HepG2 (cell line): ENCODE measurements around the gene RABEP2. TPM values are rescaled to one million over a fixed set of nuclear protein-coding genes. Genes with fewer than 3 reads are reported as not detected.

Experiments used
- ETV6 ChIP-seq: sonication (generic); formaldehyde crosslinking; conservative IDR thresholded peaks from 2 replicates; pipeline ENCODE4 v1.4.0; 2020; ENCODE audit warnings: missing genetic modification reagents
- FOXP1 ChIP-seq, 2 experiments: fragments of 450-650 bp in 1 of 2; IDR thresholded peaks; 2 replicates each; pipeline ENCODE4 v1.6.1; 2017 to 2018; ENCODE audit warnings: antibody characterized with exemption in 1 of 2
- HNRNPLL ChIP-seq: fragments of 200-400 bp; formaldehyde crosslinking; IDR thresholded peaks from 2 replicates; pipeline ENCODE4 v1.6.1; 2017; ENCODE audit warnings: mild to moderate bottlenecking, low read depth, low read length; ENCODE audit not compliant: poor library complexity, severe bottlenecking
- MTA3 ChIP-seq: sonication (generic); formaldehyde crosslinking; IDR thresholded peaks from 2 replicates; pipeline ENCODE4 v1.4.0; 2020; ENCODE audit warnings: missing genetic modification reagents
- ONECUT2 ChIP-seq: sonication (generic); formaldehyde crosslinking; IDR thresholded peaks from 2 replicates; pipeline ENCODE4 v1.4.0; 2020; ENCODE audit warnings: missing genetic modification reagents
- RFXANK ChIP-seq: IDR thresholded peaks from 2 replicates; pipeline ENCODE4 v1.6.1; 2016
- SALL2 ChIP-seq: sonication (generic); formaldehyde crosslinking; IDR thresholded peaks from 2 replicates; pipeline ENCODE4 v1.8.1; 2023; ENCODE audit warnings: mild to moderate bottlenecking, missing genetic modification reagents, inconsistent platforms
- SOX6 ChIP-seq, 2 experiments: fragments of 450-650 bp in 1 of 2; sonication (generic) in 1 of 2; formaldehyde crosslinking in 1 of 2; IDR thresholded peaks; 2 replicates each; pipeline versions ENCODE4 v1.4.0 to v1.6.1; 2017 to 2020; ENCODE audit warnings: antibody characterized with exemption in 1 of 2, mild to moderate bottlenecking in 1 of 2, missing genetic modification reagents in 1 of 2
- SP4 ChIP-seq: sonication (generic); formaldehyde crosslinking; IDR thresholded peaks from 2 replicates; pipeline ENCODE4 v1.8.1; 2023; ENCODE audit warnings: mild to moderate bottlenecking, missing genetic modification reagents
- YEATS2 ChIP-seq: sonication (generic); formaldehyde crosslinking; IDR thresholded peaks from 2 replicates; pipeline ENCODE4 v1.4.0; 2020; ENCODE audit warnings: missing genetic modification reagents, borderline replicate concordance
- ZNF841 ChIP-seq: sonication (generic); formaldehyde crosslinking; IDR thresholded peaks from 2 replicates; pipeline ENCODE4 v1.8.1; 2023; ENCODE audit warnings: missing genetic modification reagents, borderline replicate concordance
- ZSCAN30 ChIP-seq: sonication (generic); formaldehyde crosslinking; IDR thresholded peaks from 2 replicates; pipeline ENCODE4 v1.5.0; 2020; ENCODE audit warnings: mild to moderate bottlenecking, missing genetic modification reagents
- polyA plus RNA-seq, 8 experiments: library from polyadenylated mRNA; depleted of rRNA in 3 of 8; stranded (reverse) in 7 of 8; unstranded in 1 of 8; fragments of >200 nt; fragmentation: Illumina TruSeq in 4 of 8; extraction: Trizol in 4 of 8; gene quantifications; 2 replicates each; pipeline versions ENCODE4 v1.2.1 to v1.2.3, GENCODE V29; 2011 to 2016; ENCODE audit warnings: low read depth in 4 of 8, missing spikeins in 1 of 8, mixed read lengths in 1 of 8; ENCODE audit not compliant: insufficient read depth in 1 of 8
- total RNA-seq, 5 experiments: library from RNA; depleted of rRNA; stranded (reverse); fragments of >200 nt; fragmentation: Illumina TruSeq; extraction: Trizol; gene quantifications; 2 replicates each; pipeline ENCODE4 v1.2.3, GENCODE V29; 2016; ENCODE audit warnings: low read depth in 1 of 5
- TF ChIP-seq, protein P1 (sequence below), 2 experiments: sonication (generic) in 1 of 2; formaldehyde crosslinking in 1 of 2; IDR thresholded peaks; 2 replicates each; pipeline versions ENCODE4 v1.4.0 to v1.6.1; 2016 to 2020; ENCODE audit warnings: borderline replicate concordance in 1 of 2, low read depth in 1 of 2, mild to moderate bottlenecking in 1 of 2, missing genetic modification reagents in 1 of 2
- TF ChIP-seq, protein P2 (sequence below): sonication (generic); formaldehyde crosslinking; conservative IDR thresholded peaks from 2 replicates; pipeline ENCODE4 v1.8.0; 2022; ENCODE audit warnings: low read depth, missing genetic modification reagents
- TF ChIP-seq, protein P3 (sequence below): IDR thresholded peaks from 2 replicates; pipeline ENCODE4 v1.6.1; 2018; ENCODE audit warnings: missing genetic modification reagents
- TF ChIP-seq, protein P4 (sequence below): sonication (generic); formaldehyde crosslinking; IDR thresholded peaks from 2 replicates; pipeline ENCODE4 v1.5.0; 2020; ENCODE audit warnings: missing genetic modification reagents, mild to moderate bottlenecking, borderline replicate concordance
- TF ChIP-seq, protein P5 (sequence below): sonication (generic); formaldehyde crosslinking; IDR thresholded peaks from 2 replicates; pipeline ENCODE4 v1.8.0; 2022; ENCODE audit warnings: mild to moderate bottlenecking, missing genetic modification reagents; ENCODE audit not compliant: insufficient replicate concordance

The RABEP2 gene
- total and polyA plus RNA-seq, 2 of the 13 experiments (the other 11 are each of a cell fraction or from before 2014, with no cell fraction given): 10.8 to 18.4 TPM

DNA sequence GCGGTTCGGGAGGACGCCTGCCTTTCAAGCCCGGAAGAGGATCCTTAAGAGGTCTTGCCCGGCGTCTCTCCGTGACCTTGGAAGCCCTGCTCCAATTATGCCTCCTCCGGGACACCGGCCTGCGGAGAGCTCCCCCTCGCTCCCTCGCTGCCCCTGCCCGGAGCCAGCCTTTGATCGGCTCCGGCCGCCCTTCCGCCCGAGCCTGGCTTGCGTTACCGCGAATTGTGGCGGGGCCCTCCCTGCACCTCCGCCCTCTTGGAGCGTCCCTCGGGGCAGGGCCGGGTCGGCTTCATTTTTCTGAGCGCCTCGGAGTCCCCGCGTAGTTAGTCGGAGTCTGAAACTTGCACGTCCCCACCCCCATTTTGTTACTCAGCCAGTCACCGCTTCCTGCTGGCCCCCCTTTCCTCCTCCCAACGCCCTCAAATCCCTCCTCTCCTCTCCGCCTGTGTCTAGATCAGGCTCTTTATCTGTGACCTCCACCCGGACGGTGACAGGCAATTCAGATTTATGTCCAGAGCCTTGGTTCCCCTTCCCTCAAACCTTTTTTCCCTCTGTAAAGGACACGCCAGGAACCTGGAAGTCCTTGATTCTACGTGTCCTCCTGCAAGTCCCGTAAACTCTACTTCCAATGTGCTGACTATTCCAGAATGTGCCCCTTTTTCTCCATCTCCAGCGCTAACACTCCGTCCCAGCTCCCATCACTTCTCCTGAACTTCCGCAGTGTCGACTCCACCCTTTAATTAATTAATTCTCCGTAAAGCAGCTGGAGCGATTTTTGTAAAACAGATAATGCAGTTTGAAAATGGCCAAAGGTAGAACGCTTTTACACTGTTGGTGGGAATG, 569 bp upstream of the RABEP2 start (continued):
- TF ChIP-seq, protein P1, sequence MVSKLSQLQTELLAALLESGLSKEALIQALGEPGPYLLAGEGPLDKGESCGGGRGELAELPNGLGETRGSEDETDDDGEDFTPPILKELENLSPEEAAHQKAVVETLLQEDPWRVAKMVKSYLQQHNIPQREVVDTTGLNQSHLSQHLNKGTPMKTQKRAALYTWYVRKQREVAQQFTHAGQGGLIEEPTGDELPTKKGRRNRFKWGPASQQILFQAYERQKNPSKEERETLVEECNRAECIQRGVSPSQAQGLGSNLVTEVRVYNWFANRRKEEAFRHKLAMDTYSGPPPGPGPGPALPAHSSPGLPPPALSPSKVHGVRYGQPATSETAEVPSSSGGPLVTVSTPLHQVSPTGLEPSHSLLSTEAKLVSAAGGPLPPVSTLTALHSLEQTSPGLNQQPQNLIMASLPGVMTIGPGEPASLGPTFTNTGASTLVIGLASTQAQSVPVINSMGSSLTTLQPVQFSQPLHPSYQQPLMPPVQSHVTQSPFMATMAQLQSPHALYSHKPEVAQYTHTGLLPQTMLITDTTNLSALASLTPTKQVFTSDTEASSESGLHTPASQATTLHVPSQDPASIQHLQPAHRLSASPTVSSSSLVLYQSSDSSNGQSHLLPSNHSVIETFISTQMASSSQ (IDR thresholded peaks at IDR 0.05; ENCODE audit: low read depth): no peak
- TF ChIP-seq, protein P1 (CRISPR knock-in tag; IDR thresholded peaks at IDR 0.05; ENCODE audit: borderline replicate concordance): no peak
- TF ChIP-seq, protein P2, sequence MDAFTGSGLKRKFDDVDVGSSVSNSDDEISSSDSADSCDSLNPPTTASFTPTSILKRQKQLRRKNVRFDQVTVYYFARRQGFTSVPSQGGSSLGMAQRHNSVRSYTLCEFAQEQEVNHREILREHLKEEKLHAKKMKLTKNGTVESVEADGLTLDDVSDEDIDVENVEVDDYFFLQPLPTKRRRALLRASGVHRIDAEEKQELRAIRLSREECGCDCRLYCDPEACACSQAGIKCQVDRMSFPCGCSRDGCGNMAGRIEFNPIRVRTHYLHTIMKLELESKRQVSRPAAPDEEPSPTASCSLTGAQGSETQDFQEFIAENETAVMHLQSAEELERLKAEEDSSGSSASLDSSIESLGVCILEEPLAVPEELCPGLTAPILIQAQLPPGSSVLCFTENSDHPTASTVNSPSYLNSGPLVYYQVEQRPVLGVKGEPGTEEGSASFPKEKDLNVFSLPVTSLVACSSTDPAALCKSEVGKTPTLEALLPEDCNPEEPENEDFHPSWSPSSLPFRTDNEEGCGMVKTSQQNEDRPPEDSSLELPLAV (CRISPR knock-in tag): no peak
- TF ChIP-seq, protein P3, sequence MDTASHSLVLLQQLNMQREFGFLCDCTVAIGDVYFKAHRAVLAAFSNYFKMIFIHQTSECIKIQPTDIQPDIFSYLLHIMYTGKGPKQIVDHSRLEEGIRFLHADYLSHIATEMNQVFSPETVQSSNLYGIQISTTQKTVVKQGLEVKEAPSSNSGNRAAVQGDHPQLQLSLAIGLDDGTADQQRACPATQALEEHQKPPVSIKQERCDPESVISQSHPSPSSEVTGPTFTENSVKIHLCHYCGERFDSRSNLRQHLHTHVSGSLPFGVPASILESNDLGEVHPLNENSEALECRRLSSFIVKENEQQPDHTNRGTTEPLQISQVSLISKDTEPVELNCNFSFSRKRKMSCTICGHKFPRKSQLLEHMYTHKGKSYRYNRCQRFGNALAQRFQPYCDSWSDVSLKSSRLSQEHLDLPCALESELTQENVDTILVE (CRISPR knock-in tag): no peak
- no peak for TF ChIP-seq ONECUT2 (CRISPR knock-in tag)
- TF ChIP-seq ZNF841 (CRISPR knock-in tag): no peak; the same call in 1 of the 2 replicates
- no peak; the same call in 1 of the 2 replicates for TF ChIP-seq ETV6 (CRISPR knock-in tag)
- no peak for TF ChIP-seq SP4 (CRISPR knock-in tag)
- no peak for TF ChIP-seq RFXANK (CRISPR knock-in tag)
- TF ChIP-seq, protein P4, sequence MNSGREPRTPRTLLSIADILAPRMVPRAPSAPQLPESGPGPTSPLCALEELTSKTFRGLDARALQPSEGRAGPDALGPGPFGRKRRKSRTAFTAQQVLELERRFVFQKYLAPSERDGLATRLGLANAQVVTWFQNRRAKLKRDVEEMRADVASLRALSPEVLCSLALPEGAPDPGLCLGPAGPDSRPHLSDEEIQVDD (CRISPR knock-in tag): 0 out of 2 replicates have a peak, but pooled peaks have one; percentile 42
- TF ChIP-seq HNRNPLL: peak; percentile 15
- TF ChIP-seq SALL2 (CRISPR knock-in tag): no peak; the same call in 1 of the 2 replicates
- TF ChIP-seq, protein P5, sequence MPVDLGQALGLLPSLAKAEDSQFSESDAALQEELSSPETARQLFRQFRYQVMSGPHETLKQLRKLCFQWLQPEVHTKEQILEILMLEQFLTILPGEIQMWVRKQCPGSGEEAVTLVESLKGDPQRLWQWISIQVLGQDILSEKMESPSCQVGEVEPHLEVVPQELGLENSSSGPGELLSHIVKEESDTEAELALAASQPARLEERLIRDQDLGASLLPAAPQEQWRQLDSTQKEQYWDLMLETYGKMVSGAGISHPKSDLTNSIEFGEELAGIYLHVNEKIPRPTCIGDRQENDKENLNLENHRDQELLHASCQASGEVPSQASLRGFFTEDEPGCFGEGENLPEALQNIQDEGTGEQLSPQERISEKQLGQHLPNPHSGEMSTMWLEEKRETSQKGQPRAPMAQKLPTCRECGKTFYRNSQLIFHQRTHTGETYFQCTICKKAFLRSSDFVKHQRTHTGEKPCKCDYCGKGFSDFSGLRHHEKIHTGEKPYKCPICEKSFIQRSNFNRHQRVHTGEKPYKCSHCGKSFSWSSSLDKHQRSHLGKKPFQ (CRISPR knock-in tag): no peak
- TF ChIP-seq SOX6 (IDR thresholded peaks at IDR 0.05): no peak
- peak; percentile 47 for TF ChIP-seq SOX6 (CRISPR knock-in tag; IDR thresholded peaks at IDR 0.05)
- no peak for TF ChIP-seq FOXP1 (IDR thresholded peaks at IDR 0.05)
- TF ChIP-seq FOXP1 (CRISPR knock-in tag; IDR thresholded peaks at IDR 0.05): 0 out of 2 replicates have a peak, but pooled peaks have one; percentile 6
- TF ChIP-seq ZSCAN30 (CRISPR knock-in tag): no peak
- no peak for TF ChIP-seq MTA3 (CRISPR knock-in tag)
- TF ChIP-seq YEATS2 (CRISPR knock-in tag): no peak
